Kidney epithelial cell (primary cell): ENCODE measurements around the gene PRDM10. TPM values are rescaled to one million over a fixed set of nuclear protein-coding genes. Genes with fewer than 3 reads are reported as not detected.

Source experiments
- DNase-seq: peaks from one replicate; pipeline ENCODE4 v3.0.0-alpha.2; 2010; ENCODE audit warnings: low read depth
- H3K27me3 ChIP-seq: 2 replicates; pipeline ENCODE4 v1.6.0; 2011; ENCODE audit warnings: low read length; ENCODE audit not compliant: control insufficient read depth, insufficient read depth
- H3K36me3 ChIP-seq: 2 replicates; pipeline ENCODE4 v1.5.1; 2011; ENCODE audit warnings: low read length; ENCODE audit not compliant: control insufficient read depth, insufficient read depth
- H3K4me3 ChIP-seq: 2 replicates; pipeline ENCODE4 v1.5.1; 2011; ENCODE audit warnings: low read depth, mild to moderate bottlenecking, control low read depth, low read length
- total RNA-seq: library from RNA; depleted of rRNA; stranded (reverse); fragments of >200 nt; gene quantifications from 2 replicates; pipeline ENCODE4 v1.2.3, GENCODE V29; 2015
- TF ChIP-seq, protein P1 (sequence below): IDR thresholded peaks from 2 replicates; pipeline ENCODE4 v1.5.1; 2011; ENCODE audit warnings: mild to moderate bottlenecking, moderate library complexity, low read length, control low read depth, inconsistent platforms; ENCODE audit not compliant: insufficient read depth, poor library complexity, severe bottlenecking

PRDM10 gene
- total RNA-seq, 1 donor from 2014 or later: 7.1 TPM

DNA sequence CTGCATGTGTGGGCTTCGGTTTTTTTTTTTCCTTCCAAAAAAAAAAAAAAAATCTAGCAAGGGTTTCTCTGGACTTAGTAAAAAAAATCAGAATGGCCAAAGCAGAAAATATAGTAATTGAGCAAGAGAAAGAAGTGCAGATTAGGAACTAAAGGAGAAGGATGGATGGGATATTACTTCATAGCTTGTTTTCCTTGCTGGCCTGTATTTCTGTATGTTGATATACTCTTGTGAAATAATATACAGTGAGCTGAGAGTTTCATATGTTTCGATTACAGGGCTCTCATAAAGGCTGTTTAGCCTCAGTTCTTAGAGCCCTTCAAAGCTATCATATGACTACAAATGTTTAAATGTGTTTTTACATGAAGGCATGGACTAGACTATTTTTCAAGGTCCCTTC lies 72.9 kb downstream of the PRDM10 start:
- TF ChIP-seq, protein P1, sequence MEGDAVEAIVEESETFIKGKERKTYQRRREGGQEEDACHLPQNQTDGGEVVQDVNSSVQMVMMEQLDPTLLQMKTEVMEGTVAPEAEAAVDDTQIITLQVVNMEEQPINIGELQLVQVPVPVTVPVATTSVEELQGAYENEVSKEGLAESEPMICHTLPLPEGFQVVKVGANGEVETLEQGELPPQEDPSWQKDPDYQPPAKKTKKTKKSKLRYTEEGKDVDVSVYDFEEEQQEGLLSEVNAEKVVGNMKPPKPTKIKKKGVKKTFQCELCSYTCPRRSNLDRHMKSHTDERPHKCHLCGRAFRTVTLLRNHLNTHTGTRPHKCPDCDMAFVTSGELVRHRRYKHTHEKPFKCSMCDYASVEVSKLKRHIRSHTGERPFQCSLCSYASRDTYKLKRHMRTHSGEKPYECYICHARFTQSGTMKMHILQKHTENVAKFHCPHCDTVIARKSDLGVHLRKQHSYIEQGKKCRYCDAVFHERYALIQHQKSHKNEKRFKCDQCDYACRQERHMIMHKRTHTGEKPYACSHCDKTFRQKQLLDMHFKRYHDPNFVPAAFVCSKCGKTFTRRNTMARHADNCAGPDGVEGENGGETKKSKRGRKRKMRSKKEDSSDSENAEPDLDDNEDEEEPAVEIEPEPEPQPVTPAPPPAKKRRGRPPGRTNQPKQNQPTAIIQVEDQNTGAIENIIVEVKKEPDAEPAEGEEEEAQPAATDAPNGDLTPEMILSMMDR: no peak
- no peak for DNase-seq
- no peaks in the 10 kb centered on the region for H3K27me3 ChIP-seq
- no peak overlapping the region for H3K4me3 ChIP-seq
- no peaks in the 10 kb centered on the region for H3K36me3 ChIP-seq

DNA sequence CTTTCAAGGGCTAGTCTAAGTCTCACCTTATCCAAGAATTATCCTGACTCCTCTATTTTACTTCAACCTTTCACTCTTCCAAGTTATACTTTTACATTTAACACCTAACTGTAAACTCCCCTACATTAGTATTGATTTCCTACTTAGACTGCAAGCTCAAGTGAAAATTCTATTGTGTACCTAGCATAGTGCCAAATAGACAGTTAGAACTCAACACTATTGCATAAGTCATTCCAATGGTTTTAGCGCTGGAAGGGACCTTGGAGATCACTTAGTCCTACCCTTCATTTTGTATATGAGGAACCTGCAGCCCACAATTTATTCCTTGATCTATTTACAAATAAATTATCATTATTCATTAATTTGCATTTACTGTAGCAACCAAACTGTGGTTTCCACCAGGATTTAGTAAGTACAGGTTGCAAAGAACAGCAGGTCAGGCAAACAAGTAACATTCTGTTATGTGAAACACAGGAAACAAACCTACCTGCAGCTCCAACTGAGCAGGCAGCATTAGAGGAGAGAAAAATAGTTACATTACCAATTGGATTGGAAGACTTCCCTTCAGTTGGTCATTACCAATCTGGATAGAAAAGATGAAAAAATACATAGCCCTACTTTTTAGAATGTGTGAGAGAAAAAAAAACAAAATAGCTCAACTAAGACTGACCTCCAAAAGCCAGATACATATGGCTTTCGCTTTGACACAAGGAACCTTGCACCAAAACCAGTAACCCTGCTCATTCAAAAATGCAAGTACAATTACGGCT lies 73.5 kb downstream of the PRDM10 start:
- TF ChIP-seq, protein P1: no peak
- no peaks in the 10 kb centered on the region for H3K36me3 ChIP-seq
- H3K4me3 ChIP-seq: no peak overlapping the region
- H3K27me3 ChIP-seq: no peaks in the 10 kb centered on the region
- DNase-seq: no peak

DNA sequence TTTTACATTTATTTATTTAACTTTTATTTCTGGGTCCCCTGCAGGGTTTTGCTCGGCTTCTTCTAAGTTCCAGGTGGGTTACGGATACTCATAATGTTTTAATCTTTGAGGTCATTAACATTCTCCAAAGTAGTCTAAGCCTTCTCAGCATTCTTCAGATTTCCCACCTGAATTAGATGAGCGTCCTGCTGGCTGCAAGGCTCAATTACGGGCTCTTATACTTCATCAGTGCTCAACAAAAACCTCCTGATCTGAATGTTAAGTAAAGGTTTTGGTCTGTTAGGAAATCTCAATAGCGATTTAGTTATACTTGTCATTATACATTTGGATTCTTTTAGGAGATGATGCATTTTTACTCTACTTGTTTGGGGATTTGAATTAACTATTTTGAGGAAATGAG lies 80.0 kb downstream of the PRDM10 start:
- Histone ChIP-seq H3K36me3 (no peaks in the 10 kb centered on the region), H3K27me3 (no peaks in the 10 kb centered on the region), H3K4me3 (no peak overlapping the region)
- DNase-seq: no peak
- TF ChIP-seq, protein P1: no peak

DNA sequence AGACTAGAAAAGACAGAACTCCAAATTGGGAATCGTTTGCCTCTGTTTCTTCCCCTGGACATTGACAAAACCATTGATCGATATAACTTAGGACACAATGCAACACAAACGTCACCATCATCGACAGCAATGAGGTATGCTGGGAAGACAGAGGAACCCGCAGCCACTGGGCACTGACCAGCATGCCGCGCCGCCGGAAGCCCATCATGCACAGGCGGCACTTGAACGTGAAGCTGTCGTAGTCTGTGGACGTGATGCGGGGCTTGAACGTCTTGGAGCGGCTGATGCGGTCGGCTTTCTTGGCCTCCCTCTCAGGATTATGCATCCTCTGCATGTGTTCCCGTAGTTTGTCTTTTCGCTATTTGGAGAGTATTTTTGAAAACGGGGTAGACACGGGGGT lies 84.3 kb downstream of the PRDM10 start:
- H3K4me3 ChIP-seq: no peak overlapping the region
- DNase-seq: no peak
- TF ChIP-seq, protein P1: no peak
- H3K27me3 ChIP-seq: no peaks in the 10 kb centered on the region
- peaks cover 2% of the 10 kb centered on the region for H3K36me3 ChIP-seq

DNA sequence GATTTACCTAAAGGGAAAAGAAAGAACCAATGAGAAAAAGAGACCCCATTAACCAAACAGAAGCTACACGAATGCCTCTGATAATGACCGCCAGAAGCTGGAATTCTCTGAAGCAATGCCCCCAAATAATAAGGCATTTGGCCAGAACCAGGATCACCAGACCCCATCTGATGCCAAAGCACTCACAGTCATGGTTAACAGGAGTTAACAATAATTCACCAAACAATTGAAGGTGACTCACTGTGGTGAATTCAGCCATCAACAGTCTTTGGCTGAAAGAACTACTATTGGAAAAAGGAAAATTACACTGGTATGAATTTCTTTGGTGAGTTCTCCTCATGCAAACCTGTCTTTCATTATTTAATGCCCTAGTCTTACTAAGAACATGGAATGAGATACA lies 85.4 kb downstream of the PRDM10 start:
- no peak for DNase-seq
- no peaks in the 10 kb centered on the region for H3K27me3 ChIP-seq
- TF ChIP-seq, protein P1: no peak

DNA sequence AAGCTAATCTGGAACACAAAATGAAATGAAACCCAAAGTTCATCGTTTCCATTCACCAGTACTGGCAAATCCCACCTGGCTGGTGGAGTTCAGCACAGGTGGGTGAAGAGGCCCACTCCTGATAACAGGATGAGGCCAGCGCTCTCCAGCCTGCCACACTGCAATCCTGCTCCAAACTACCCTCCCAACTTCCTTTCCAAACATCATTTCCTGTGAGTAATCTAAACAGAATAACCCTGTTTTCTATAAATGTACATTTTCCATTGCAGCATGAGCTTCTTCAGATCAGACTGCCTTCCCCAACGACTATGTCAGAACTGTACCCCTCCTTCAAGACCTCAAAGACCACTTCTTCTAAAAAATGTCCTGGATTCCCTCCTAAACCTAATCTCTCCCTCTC lies 91.3 kb downstream of the PRDM10 start:
- Histone ChIP-seq H3K27me3 (no peaks in the 10 kb centered on the region), H3K4me3 (no peak overlapping the region), H3K36me3 (peaks cover 2% of the 10 kb centered on the region)
- TF ChIP-seq, protein P1: no peak
- DNase-seq: no peak

More for the DNA sequence above, 85.4 kb downstream of the PRDM10 start:
- Histone ChIP-seq H3K36me3 (peaks cover 2% of the 10 kb centered on the region), H3K4me3 (no peak overlapping the region)
